Transverse colon (tissue), 4 donors: ENCODE results near the gene RHBDL1. TPM values are rescaled to one million over a fixed set of nuclear protein-coding genes. Genes with fewer than 3 reads are reported as not detected.

Source experiments
- DNase-seq: peaks from one replicate; pipeline ENCODE4 v3.0.0-alpha.2; 2019
- H3K27ac ChIP-seq, 4 donors: fragments of 200-600 bp; sonication (generic); 2 replicates each; pipeline ENCODE4 v1.5.1; 2016 to 2018; ENCODE audit warnings: inconsistent platforms in 4 of 4
- H3K27me3 ChIP-seq: fragments of 200-600 bp; sonication (generic); 2 replicates; pipeline ENCODE4 v1.5.1; 2017; ENCODE audit warnings: inconsistent platforms
- H3K36me3 ChIP-seq, 4 donors: fragments of 200-600 bp; sonication (generic); 2 replicates each; pipeline ENCODE4 v1.5.1; 2017 to 2019; ENCODE audit warnings: inconsistent platforms in 4 of 4
- H3K4me1 ChIP-seq, 4 donors: fragments of 200-600 bp; sonication (generic); 2 replicates each; pipeline ENCODE4 v1.5.1; 2017 to 2020; ENCODE audit warnings: inconsistent platforms in 4 of 4
- H3K4me3 ChIP-seq, 4 donors: fragments of 200-600 bp; sonication (generic); 1 replicate in 1 of 4; 2 replicates in 3 of 4; pipeline versions ENCODE4 v1.5.1 to v1.6.1; 2017 to 2019; ENCODE audit warnings: inconsistent platforms in 4 of 4
- H3K9me3 ChIP-seq, 2 donors: fragments of 200-600 bp; sonication (generic); 2 replicates each; pipeline ENCODE4 v1.5.1; 2017 to 2019; ENCODE audit warnings: inconsistent platforms in 2 of 2
- CTCF ChIP-seq, 5 experiments: fragments of 200-600 bp in 3 of 5; fragments of 450-650 bp in 2 of 5; sonication (generic) in 3 of 5; IDR thresholded peaks; 1 replicate in 2 of 5; 2 replicates in 3 of 5; pipeline ENCODE4 v1.5.1; 2016 to 2017; ENCODE audit warnings: antibody characterized with exemption in 5 of 5, inconsistent platforms in 3 of 5, mild to moderate bottlenecking in 2 of 5, moderate library complexity in 1 of 5
- EP300 ChIP-seq: sonication (generic); formaldehyde crosslinking; IDR thresholded peaks from one replicate; pipeline ENCODE4 v1.6.1; 2017; ENCODE audit warnings: antibody characterized with exemption, low read depth
- POLR2A ChIP-seq: fragments of 450-650 bp; IDR thresholded peaks from one replicate; pipeline ENCODE4 v1.6.1; 2016; ENCODE audit warnings: antibody characterized with exemption, mild to moderate bottlenecking, moderate library complexity
- POLR2AphosphoS5 ChIP-seq, 3 donors: sonication (generic); formaldehyde crosslinking; IDR thresholded peaks; one replicate each; pipeline ENCODE4 v1.6.1; 2016; ENCODE audit warnings: antibody characterized with exemption in 3 of 3
- WGBS, 2 donors: methylation state at CpG; one replicate each; pipeline ENCODE4 v1.1.5; 2018; ENCODE audit warnings: low coverage in 1 of 2; 5-methylcytosine and 5-hydroxymethylcytosine counted together
- in situ Hi-C, 4 donors: fragments of 200-750 bp; cut with MboI; loops; one replicate each; pipeline versions ENCODE4 v1.15.0 to v1.15.1; 2017; ENCODE audit warnings: low sequenced_read_pairs in 3 of 4, low pct_ligation_motif_present in 1 of 4, low pct_unique_long_range_greater_than_20kb in 1 of 4
- intact Hi-C: fragments of 100-400 bp; cut with DNase I; formaldehyde crosslinking; loops from one replicate; pipeline ENCODE4 v1.15.1; 2023; ENCODE audit warnings: low total_unique reads
- total RNA-seq, 4 donors: library from RNA; depleted of rRNA; stranded (reverse); fragments of >200 nt; gene quantifications; one replicate each; pipeline ENCODE4 v1.1.0, GENCODE V29; 2016

RHBDL1 gene
- total RNA-seq, 4 donors from 2014 or later: 1.8 to 39.3 (median 8.1) TPM

- no peak for DNase-seq
- peaks cover 31 to 48% (median 42%) of the 10 kb centered on the region in 4 donors for H3K4me1 ChIP-seq
- 67% methylated on average over 2 of the region's 7 CpGs; no CpG with 5 or more reads in 1 of the 2 donors for WGBS, 2 donors
- H3K4me3 ChIP-seq: no peak overlapping the region
- no peaks in the 10 kb centered on the region for H3K36me3 ChIP-seq
- H3K27ac ChIP-seq: no peak overlapping the region
- peaks cover 45% of the 10 kb centered on the region for H3K27me3 ChIP-seq
- in situ Hi-C loops (no loop called here), intact Hi-C loops (no loop called here)
- H3K9me3 ChIP-seq: no peaks in the 10 kb centered on the region
- TF ChIP-seq CTCF (IDR thresholded peaks at IDR 0.05) (no peak), POLR2A (no peak)
Observed at GRCh38 chr16:725041-725376, 49.5 kb downstream of the RHBDL1 start.

- Histone ChIP-seq H3K9me3 (no peaks in the 10 kb centered on the region), H3K4me3 (no peak overlapping the region), H3K36me3 (no peaks in the 10 kb centered on the region), H3K27me3 (peaks cover 45% of the 10 kb centered on the region), H3K27ac (no peak overlapping the region), H3K4me1 (peaks cover 28 to 41% (median 36%) of the 10 kb centered on the region in 4 donors)
- in situ Hi-C loops (no loop called here), intact Hi-C loops (no loop called here)
- DNase-seq: no peak
- WGBS, 2 donors: 52% methylated on average over 18 of the region's 23 CpGs; no CpG with 5 or more reads in 1 of the 2 donors
- TF ChIP-seq EP300 (no peak), POLR2A (no peak), POLR2AphosphoS5 (IDR thresholded peaks at IDR 0.05) (no peak), CTCF (IDR thresholded peaks at IDR 0.05) (no peak)
Observed at GRCh38 chr16:725463-726187, 50.2 kb downstream of the RHBDL1 start.

GRCh38 chr16:726188-726437 lies 50.6 kb downstream of the RHBDL1 start:
- Histone ChIP-seq H3K9me3 (no peaks in the 10 kb centered on the region), H3K36me3 (no peaks in the 10 kb centered on the region), H3K27ac (no peak overlapping the region), H3K4me3 (peak overlapping the region in 1 of 4 donors; percentile 44), H3K4me1 (peaks cover 28 to 39% (median 35%) of the 10 kb centered on the region in 4 donors), H3K27me3 (peaks cover 45% of the 10 kb centered on the region)
- no peak for DNase-seq
- TF ChIP-seq POLR2A (no peak), POLR2AphosphoS5 (IDR thresholded peaks at IDR 0.05) (no peak), EP300 (no peak), CTCF (IDR thresholded peaks at IDR 0.05) (no peak)
- intact Hi-C loops: no loop called here
- WGBS, 2 donors: 28% methylated on average over 8 of the region's 9 CpGs; no CpG with 5 or more reads in 1 of the 2 donors
- in situ Hi-C loops: no loop called here

GRCh38 chr16:726438-727290 lies 51.2 kb downstream of the RHBDL1 start, which contains the start of the genes CCDC78 and HAGHL:
TSS of gene CCDC78 (minus strand) at chr16:726443. CDS start at chr16:726367, 76 bp downstream.
TSS of gene HAGHL (plus strand) at chr16:727106. CDS start at chr16:727510, 404 bp downstream.
- Histone ChIP-seq H3K36me3 (no peaks in the 10 kb centered on the region), H3K27me3 (peaks cover 45% of the 10 kb centered on the region), H3K4me3 (peak within 1 kb of the TSS; percentile 2 to 56 (median 36)), H3K9me3 (no peaks in the 10 kb centered on the region), H3K4me1 (peaks cover 26 to 36% (median 31%) of the 10 kb centered on the region in 4 donors), H3K27ac (peak within 1 kb of the TSS; percentile 22 to 47 (median 38))
- peak; percentile 61 for DNase-seq
- TF ChIP-seq EP300: no peak
- no peak for TF ChIP-seq POLR2A
- no peak for TF ChIP-seq CTCF (IDR thresholded peaks at IDR 0.05)
- no peak for TF ChIP-seq POLR2AphosphoS5 (IDR thresholded peaks at IDR 0.05)
- intact Hi-C loops (no loop called here), in situ Hi-C loops (no loop called here)
- WGBS, 2 donors: 5% methylated on average over 10 of the region's 88 CpGs; no CpG with 5 or more reads in 1 of the 2 donors
